Measurements from ENCODE around the gene RAP2A.

DNA sequence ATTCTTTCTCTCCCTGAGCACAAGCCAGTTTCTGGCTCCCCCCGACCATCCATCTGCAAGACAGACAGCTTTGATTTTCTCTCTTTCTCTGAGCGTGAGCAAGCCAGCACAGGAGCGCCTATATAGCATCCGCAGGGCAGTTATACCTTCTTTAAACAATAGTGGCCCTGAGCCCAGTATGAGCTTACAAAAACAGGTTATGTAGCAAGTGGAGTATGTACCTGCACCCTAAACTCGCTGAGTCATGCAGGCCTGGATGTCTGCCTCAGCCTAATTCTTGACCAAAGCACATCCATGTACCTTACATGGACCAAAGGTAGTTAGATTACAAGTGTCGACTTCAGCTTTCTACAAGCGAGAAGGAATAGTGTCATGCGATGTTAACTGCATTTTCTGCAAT lies 61.7 kb downstream of the RAP2A start:
- TF ChIP-seq CTCF (IDR thresholded peaks at IDR 0.05; ENCODE audit: low read depth, low read length, missing input control) (no peak), RAD21 (IDR thresholded peaks at IDR 0.05) (no peak), RXRA (IDR thresholded peaks at IDR 0.05) (no peak), YY1 (IDR thresholded peaks at IDR 0.05) (no peak)

Measured in liver (tissue), 3 donors.